Calu3 (cell line): ENCODE measurements around the gene FLT4. TPM values are rescaled to one million over a fixed set of nuclear protein-coding genes. Genes with fewer than 3 reads are reported as not detected.

Experiments used
- BruUV-seq: library from RNA; stranded (reverse); fragments of 400-500 nt; replicated peaks from 2 replicates; lab custom pipeline; 2021; lab: Mats Ljungman, UMichigan
- CTCF ChIA-PET: fragments of 300-600 bp; sonication (Branson Sonifier 250); formaldehyde crosslinking; loops from one replicate; lab custom pipeline; 2022; ENCODE audit warnings: antibody characterized with exemption; lab: Charles Lee
- DNase-seq: peaks from one replicate; pipeline ENCODE4 v3.0.0; 2022
- H3K27ac Mint-ChIP-seq: one replicate; pipeline ENCODE4 v1.8.0; 2022; ENCODE audit warnings: mixed read lengths; ENCODE audit not compliant: unreplicated experiment
- H3K27me3 Mint-ChIP-seq: one replicate; pipeline ENCODE4 v1.8.0; 2022; ENCODE audit warnings: mixed read lengths; ENCODE audit not compliant: unreplicated experiment
- H3K36me3 Mint-ChIP-seq: one replicate; pipeline ENCODE4 v1.8.0; 2022; ENCODE audit warnings: mild to moderate bottlenecking, moderate library complexity, mixed read lengths; ENCODE audit not compliant: insufficient read depth, unreplicated experiment
- H3K4me1 Mint-ChIP-seq: one replicate; pipeline ENCODE4 v1.8.0; 2022; ENCODE audit warnings: mild to moderate bottlenecking, low read depth, mixed read lengths; ENCODE audit not compliant: unreplicated experiment
- H3K4me3 Mint-ChIP-seq: one replicate; pipeline ENCODE4 v1.8.0; 2022; ENCODE audit warnings: mild to moderate bottlenecking, low read depth, moderate library complexity, mixed read lengths; ENCODE audit not compliant: unreplicated experiment
- H3K9me3 Mint-ChIP-seq: one replicate; pipeline ENCODE4 v1.8.0; 2022; ENCODE audit warnings: low read depth, mixed read lengths; ENCODE audit not compliant: unreplicated experiment
- CTCF ChIP-seq: fragments of 200-600 bp; IDR thresholded peaks from one replicate; pipeline ENCODE4 v1.8.0; 2022; ENCODE audit warnings: antibody characterized with exemption; ENCODE audit not compliant: unreplicated experiment
- intact Hi-C: fragments of 100-400 bp; cut with micrococcal nuclease; formaldehyde crosslinking; loops from one replicate; pipeline ENCODE4 v1.10.0; 2022; ENCODE audit not compliant: unreplicated experiment
- total RNA-seq: library from RNA; stranded (reverse); gene quantifications from 2 replicates; pipeline ENCODE4 v1.2.3, GENCODE V29; 2022

Gene FLT4
- total RNA-seq, 1 experiment from 2014 or later = not detected

- no TSS peak for BruUV-seq
- TF ChIP-seq CTCF = no peak
- CTCF ChIA-PET = interaction anchor here (1.1 kb wide), 1 partner anchor 18 kb away, joined by 3 read pairs; no protein-coding TSS in a partner anchor
- intact Hi-C loops = no loop called here
- DNase-seq = no peak
- Mint-ChIP-seq H3K4me3 (no peak overlapping the region), H3K4me1 (no peaks in the 10 kb centered on the region), H3K36me3 (peaks cover 4% of the 10 kb centered on the region), H3K27ac (no peak overlapping the region), H3K9me3 (no peaks in the 10 kb centered on the region), H3K27me3 (peaks cover 95% of the 10 kb centered on the region)
Observed at GRCh38 chr5:180647941-180648500, 1.4 kb downstream of the FLT4 start.

- Mint-ChIP-seq H3K4me1 (no peaks in the 10 kb centered on the region), H3K9me3 (no peaks in the 10 kb centered on the region), H3K27me3 (peaks cover 95% of the 10 kb centered on the region), H3K27ac (no peak overlapping the region), H3K36me3 (peaks cover 4% of the 10 kb centered on the region), H3K4me3 (no peak overlapping the region)
- CTCF ChIA-PET = interaction anchor here (1.1 kb wide), 1 partner anchor 18 kb away, joined by 3 read pairs; no protein-coding TSS in a partner anchor
- no peak for DNase-seq
- no TSS peak for BruUV-seq
- intact Hi-C loops = no loop called here
- no peak for TF ChIP-seq CTCF
Observed at GRCh38 chr5:180647465-180647864, 1.9 kb downstream of the FLT4 start.

GRCh38 chr5:180646963-180647305 is 2.5 kb downstream of the FLT4 start:
- no peak for DNase-seq
- intact Hi-C loops = no loop called here
- H3K4me1 Mint-ChIP-seq = no peaks in the 10 kb centered on the region
- H3K4me3 Mint-ChIP-seq = no peak overlapping the region
- no peak for TF ChIP-seq CTCF
- H3K9me3 Mint-ChIP-seq = no peaks in the 10 kb centered on the region
- CTCF ChIA-PET = interaction anchor here (1.1 kb wide), 1 partner anchor 17 kb away, joined by 3 read pairs; no protein-coding TSS in a partner anchor
- H3K27ac Mint-ChIP-seq = no peak overlapping the region
- H3K27me3 Mint-ChIP-seq = peaks cover 95% of the 10 kb centered on the region
- no TSS peak for BruUV-seq
- peaks cover 4% of the 10 kb centered on the region for H3K36me3 Mint-ChIP-seq

- CTCF ChIA-PET = interaction anchor here (1.1 kb wide), 1 partner anchor 16 kb away, joined by 3 read pairs; no protein-coding TSS in a partner anchor
- DNase-seq = no peak
- Mint-ChIP-seq H3K27ac (no peak overlapping the region), H3K27me3 (peaks cover 94% of the 10 kb centered on the region), H3K4me1 (no peaks in the 10 kb centered on the region), H3K9me3 (no peaks in the 10 kb centered on the region), H3K4me3 (no peak overlapping the region), H3K36me3 (peaks cover 4% of the 10 kb centered on the region)
- intact Hi-C loops = no loop called here
- no TSS peak for BruUV-seq
- TF ChIP-seq CTCF = no peak
Observed at GRCh38 chr5:180646289-180646962, 3.0 kb downstream of the FLT4 start.
